NCI-H2081 treated with DMSO at 0.1 percent for 48 hours (cell line): ENCODE measurements around the gene FNDC8.
"Not testable (repeated sequence)": the region's sequence is repeated elsewhere in the genome, so short reads cannot be mapped to it uniquely, and the experiment has no call there.

Source experiments
- DNase-seq: peaks from one replicate; lab custom pipeline; 2025; lab: John Stamatoyannopoulos, UW

The FNDC8 gene

GRCh38 chr17:35144840-35145239 is 23.4 kb downstream of the FNDC8 start:
- no peak for DNase-seq

- DNase-seq: no peak
Observed at GRCh38 chr17:35146214-35146833, 24.9 kb downstream of the FNDC8 start.

- no peak for DNase-seq
Observed at GRCh38 chr17:35147375-35147905, 26.0 kb downstream of the FNDC8 start, which contains the start of gene UNC45B. UNC45B (plus strand) TSS chr17:35147817; CDS start chr17:35148264, 447 bp downstream.

GRCh38 chr17:35148144-35148543 is 26.7 kb downstream of the FNDC8 start:
- DNase-seq: no peak

- DNase-seq: no peak
Observed at GRCh38 chr17:35149941-35150340, 28.5 kb downstream of the FNDC8 start.

- DNase-seq: not testable (repeated sequence)
Observed at GRCh38 chr17:35151080-35151479, 29.7 kb downstream of the FNDC8 start.

- DNase-seq: no peak
Observed at GRCh38 chr17:35152421-35153140, 31.2 kb downstream of the FNDC8 start.

GRCh38 chr17:35154196-35155165 is 33.1 kb downstream of the FNDC8 start:
- DNase-seq: no peak

- DNase-seq: no peak
Observed at GRCh38 chr17:35155246-35155645, 33.8 kb downstream of the FNDC8 start.

- no peak for DNase-seq
Observed at GRCh38 chr17:35159940-35160339, 38.5 kb downstream of the FNDC8 start.

GRCh38 chr17:35160354-35161201 is 39.2 kb downstream of the FNDC8 start:
- DNase-seq: no peak

GRCh38 chr17:35161281-35161761 is 39.9 kb downstream of the FNDC8 start:
- no peak for DNase-seq

- DNase-seq: no peak
Observed at GRCh38 chr17:35162755-35163154, 41.3 kb downstream of the FNDC8 start.

- DNase-seq: no peak
Observed at GRCh38 chr17:35163886-35164285, 42.5 kb downstream of the FNDC8 start.

- DNase-seq: no peak
Observed at GRCh38 chr17:35164716-35165115, 43.3 kb downstream of the FNDC8 start.

GRCh38 chr17:35166526-35166925 is 45.1 kb downstream of the FNDC8 start:
- no peak for DNase-seq

GRCh38 chr17:35167046-35167445 is 45.6 kb downstream of the FNDC8 start:
- no peak for DNase-seq

GRCh38 chr17:35167666-35168065 is 46.3 kb downstream of the FNDC8 start:
- no peak for DNase-seq

GRCh38 chr17:35169835-35170363 is 48.5 kb downstream of the FNDC8 start:
- no peak for DNase-seq

- DNase-seq: no peak
Observed at GRCh38 chr17:35170968-35171771, 49.8 kb downstream of the FNDC8 start.
